OCI-LY3 (cell line): ENCODE measurements around the gene PC.

ENCODE experiments used
- CTCF ChIP-seq: fragments of 200-600, 300-600 bp; sonication (generic); IDR thresholded peaks from 2 replicates; pipeline ENCODE4 v1.5.1; 2014; ENCODE audit warnings: antibody characterized with exemption, low read length, low read depth
- EZH2phosphoT487 ChIP-seq: fragments of 200-600 bp; shearing (Covaris generic); IDR thresholded peaks from 2 replicates; pipeline ENCODE4 v1.6.1; 2018; ENCODE audit warnings: antibody characterized with exemption, mixed run types, low read depth

- TF ChIP-seq CTCF (no peak), EZH2phosphoT487 (no peak)
Measured at GRCh38 chr11:66869567-66869870, 88.7 kb downstream of the PC start.
